Metanephros (tissue), 1 donor: Measurements from ENCODE around the gene MEX3A. TPM values are rescaled to one million over a fixed set of nuclear protein-coding genes. Genes with fewer than 3 reads are reported as not detected.

Experiments used
- total RNA-seq: library from RNA; depleted of rRNA; stranded (reverse); fragments of >200 nt; gene quantifications from one replicate; pipeline ENCODE4 v1.2.3, GENCODE V29; 2014

The MEX3A gene, protein sequence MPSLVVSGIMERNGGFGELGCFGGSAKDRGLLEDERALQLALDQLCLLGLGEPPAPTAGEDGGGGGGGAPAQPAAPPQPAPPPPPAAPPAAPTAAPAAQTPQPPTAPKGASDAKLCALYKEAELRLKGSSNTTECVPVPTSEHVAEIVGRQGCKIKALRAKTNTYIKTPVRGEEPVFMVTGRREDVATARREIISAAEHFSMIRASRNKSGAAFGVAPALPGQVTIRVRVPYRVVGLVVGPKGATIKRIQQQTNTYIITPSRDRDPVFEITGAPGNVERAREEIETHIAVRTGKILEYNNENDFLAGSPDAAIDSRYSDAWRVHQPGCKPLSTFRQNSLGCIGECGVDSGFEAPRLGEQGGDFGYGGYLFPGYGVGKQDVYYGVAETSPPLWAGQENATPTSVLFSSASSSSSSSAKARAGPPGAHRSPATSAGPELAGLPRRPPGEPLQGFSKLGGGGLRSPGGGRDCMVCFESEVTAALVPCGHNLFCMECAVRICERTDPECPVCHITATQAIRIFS
- 29.6 TPM for total RNA-seq

DNA sequence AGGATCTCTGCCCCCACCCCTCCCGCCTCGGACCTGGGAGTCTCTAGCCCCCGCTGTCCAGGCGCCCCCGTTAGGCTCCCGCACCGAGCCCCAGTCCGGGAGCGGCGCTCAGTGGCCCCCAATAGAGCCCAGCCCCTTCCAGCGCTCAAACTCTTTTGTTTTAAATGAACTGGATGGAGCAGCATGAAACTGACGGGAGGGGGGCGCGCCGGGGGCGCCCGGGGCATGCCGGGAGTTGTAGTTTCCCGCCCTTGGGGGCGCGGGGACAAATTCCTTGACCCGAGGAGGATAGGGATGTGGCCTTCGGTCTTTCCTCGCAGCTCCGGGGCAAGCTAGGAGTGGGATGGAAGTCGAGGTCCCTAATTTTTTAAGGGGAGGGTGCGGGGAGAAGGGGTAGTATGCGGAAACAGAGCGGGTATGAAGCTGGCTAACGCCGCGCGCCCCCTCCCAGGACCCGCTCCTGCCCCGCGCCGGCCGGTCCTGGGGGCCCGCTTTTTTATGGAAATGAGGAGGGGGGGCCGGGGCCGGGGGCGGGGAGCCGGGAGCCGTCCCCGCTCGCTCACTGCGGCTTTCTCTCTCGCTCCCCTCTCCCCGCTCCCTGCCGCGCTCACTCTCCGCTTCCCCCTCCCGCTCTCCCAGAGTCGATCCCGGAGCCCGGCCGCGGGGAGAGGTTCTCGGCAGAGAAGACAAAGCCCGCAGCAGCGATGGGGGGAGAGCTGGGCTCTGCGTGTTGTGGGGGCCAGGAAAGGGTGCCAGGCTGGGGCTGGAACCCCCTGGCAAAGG, at the start of gene MEX3A:
MEX3A (minus strand) TSS at position 157 of the 783 bp plus-strand sequence. CDS start 467 bp downstream, outside the sequence.

GRCh38 chr1:156114101-156114918, 32.0 kb upstream of the MEX3A start, which contains the start of gene LMNA:
Gene LMNA, plus strand, starts transcription at chr1:156114711. Its CDS starts 208 bp downstream, at chr1:156114919.

DNA sequence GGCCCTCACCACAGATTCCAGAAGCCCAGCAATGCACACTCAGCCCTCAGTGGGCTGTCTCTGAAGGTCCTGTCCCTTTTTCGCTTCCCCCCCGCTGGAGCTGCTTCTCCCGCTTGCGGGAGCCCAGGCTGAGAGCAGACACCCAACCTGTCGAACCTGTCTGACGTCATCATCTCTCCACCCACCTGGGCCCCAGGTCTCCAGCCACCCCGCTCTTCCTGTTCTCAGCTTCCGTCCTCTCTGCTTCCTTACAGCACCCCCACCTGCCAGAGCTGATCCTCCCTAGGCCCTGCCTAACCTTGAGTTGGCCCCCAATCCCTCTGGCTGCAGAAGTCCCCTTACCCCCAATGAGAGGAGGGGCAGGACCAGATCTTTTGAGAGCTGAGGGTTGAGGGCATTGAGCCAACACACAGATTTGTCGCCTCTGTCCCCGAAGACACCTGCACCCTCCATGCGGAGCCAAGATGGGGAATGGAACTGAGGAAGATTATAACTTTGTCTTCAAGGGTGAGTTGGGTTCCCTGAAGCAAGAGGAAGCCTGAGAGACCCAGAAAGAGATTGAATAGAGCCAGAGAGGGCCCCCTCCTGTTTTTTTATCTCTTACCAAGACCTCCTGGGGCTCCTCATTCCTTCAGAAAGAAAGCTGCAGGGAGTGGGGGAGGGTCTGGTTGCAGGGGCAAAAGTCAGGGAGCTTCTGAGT, 21.2 kb downstream of the MEX3A start, which contains the start of gene RAB25:
RAB25 (plus strand) TSS at position 224 of the 700 bp plus-strand sequence; CDS start at position 465, 241 bp downstream.

GRCh38 chr1:156054500-156055280, 27.6 kb downstream of the MEX3A start, which contains the start of gene LAMTOR2:
Gene LAMTOR2, plus strand, starts transcription at chr1:156054782. Its CDS starts 108 bp downstream, at chr1:156054890.

GRCh38 chr1:156053768-156054499, 28.3 kb downstream of the MEX3A start, which contains the start of gene UBQLN4:
Gene UBQLN4, minus strand, starts transcription at chr1:156053798. Its CDS starts 97 bp downstream, at chr1:156053701.

Other genes with a start within 250 kb of the MEX3A start
- gene GON4L, start 225.3 kb downstream of the MEX3A start, total RNA-seq, result 48.2 TPM
- gene SYT11, start 222.9 kb downstream of the MEX3A start, total RNA-seq, result 20.0 TPM
- gene RIT1, start 171.1 kb downstream of the MEX3A start, total RNA-seq, result 31.4 TPM
- 46.1 TPM for gene KHDC4, start 148.1 kb downstream of the MEX3A start, total RNA-seq
- 0.18 TPM for gene RXFP4, start 140.8 kb downstream of the MEX3A start, total RNA-seq
- gene ARHGEF2, start 103.9 kb downstream of the MEX3A start, total RNA-seq, result 93.6 TPM
- 214 TPM for gene SSR2, start 61.5 kb downstream of the MEX3A start, total RNA-seq
- gene UBQLN4, start 28.7 kb downstream of the MEX3A start, total RNA-seq, result 19.7 TPM
- gene LAMTOR2, start 27.7 kb downstream of the MEX3A start, total RNA-seq, result 68.4 TPM
- 34.3 TPM for gene RAB25, start 21.3 kb downstream of the MEX3A start, total RNA-seq
- 182 TPM for gene LMNA, start 32.2 kb upstream of the MEX3A start, total RNA-seq
- gene SEMA4A, start 71.1 kb upstream of the MEX3A start, total RNA-seq, result 20.3 TPM
- gene SLC25A44, start 111.6 kb upstream of the MEX3A start, total RNA-seq, result 20.6 TPM
- 69.0 TPM for gene PMF1, start 130.5 kb upstream of the MEX3A start, total RNA-seq
- 2.1 TPM for gene BGLAP, start 159.7 kb upstream of the MEX3A start, total RNA-seq
- 1.9 TPM for gene PAQR6, start 165.6 kb upstream of the MEX3A start, total RNA-seq
- 56.5 TPM for gene SMG5, start 200.4 kb upstream of the MEX3A start, total RNA-seq
- gene TMEM79, start 201.9 kb upstream of the MEX3A start, total RNA-seq, result 4.0 TPM
- gene GLMP, start 213.2 kb upstream of the MEX3A start, total RNA-seq, result 45.4 TPM
- not detected for gene VHLL, start 216.8 kb upstream of the MEX3A start, total RNA-seq